ENCODE measurements around the gene TMEM82. TPM values are rescaled to one million over a fixed set of nuclear protein-coding genes. Genes with fewer than 3 reads are reported as not detected.

The TMEM82 gene
- total RNA-seq, 4 donors from 2014 or later = 0.33 TPM; not detected in 3

DNA sequence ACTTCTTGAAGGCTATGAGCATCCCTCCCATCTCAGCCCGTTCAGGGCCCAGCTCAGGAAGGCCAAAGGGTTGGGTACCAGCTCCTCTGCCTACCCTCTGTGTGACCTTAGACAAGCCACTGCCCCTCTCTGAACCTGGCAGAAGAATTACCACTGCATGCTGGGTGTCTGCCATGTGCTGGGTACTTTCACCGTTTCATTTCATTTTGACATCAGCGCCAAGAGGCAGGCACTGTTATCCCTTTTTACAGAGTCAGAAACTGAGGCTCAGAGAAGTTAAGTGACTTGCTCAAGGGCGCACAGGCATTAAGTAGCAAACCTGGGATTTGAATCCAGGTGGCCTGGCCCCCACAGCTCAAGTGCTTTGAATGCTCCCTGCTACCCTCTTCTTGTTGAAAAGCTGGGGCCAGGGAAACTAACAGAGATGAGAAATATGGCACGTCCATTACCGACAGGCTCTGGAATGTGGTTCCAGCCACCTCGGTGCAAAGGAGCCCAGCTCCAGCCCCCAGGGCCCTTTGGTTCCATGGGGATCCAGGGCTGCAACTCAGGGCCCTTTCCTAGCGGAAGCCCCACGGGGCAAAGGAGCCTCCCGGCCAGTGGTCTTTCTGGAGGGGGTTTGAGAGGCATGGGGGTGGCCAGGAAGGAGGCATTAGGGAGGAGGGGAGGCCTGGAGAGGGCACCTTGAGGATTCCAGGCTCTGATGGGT is 6.5 kb downstream of the TMEM82 start:
- in situ Hi-C loops (cut with MboI; ENCODE audit: low sequenced_read_pairs in 4 of 4) (loop anchor here in 1 of 4 donors (25.0 kb wide), 1 partner anchor 162 kb away; the partner anchor contains the start of gene AGMAT), intact Hi-C loops (cut with DNase I; ENCODE audit: low total_unique reads) (no loop called here)
- no peak overlapping the region for H3K4me3 ChIP-seq
- TF ChIP-seq POLR2A (IDR thresholded peaks at IDR 0.05) (no peak), CTCF (IDR thresholded peaks at IDR 0.05 in 4 of 5, conservative IDR thresholded peaks at IDR 0.05 in 1 of 5) (no peak)
- no peak overlapping the region for H3K27ac ChIP-seq
- DNase-seq (no peak), ATAC-seq (no peak)
- H3K4me1 ChIP-seq = no peaks in the 10 kb centered on the region
- no peaks in the 10 kb centered on the region for H3K9me3 ChIP-seq
- no peaks in the 10 kb centered on the region for H3K36me3 ChIP-seq
- no peaks in the 10 kb centered on the region for H3K27me3 ChIP-seq

DNA sequence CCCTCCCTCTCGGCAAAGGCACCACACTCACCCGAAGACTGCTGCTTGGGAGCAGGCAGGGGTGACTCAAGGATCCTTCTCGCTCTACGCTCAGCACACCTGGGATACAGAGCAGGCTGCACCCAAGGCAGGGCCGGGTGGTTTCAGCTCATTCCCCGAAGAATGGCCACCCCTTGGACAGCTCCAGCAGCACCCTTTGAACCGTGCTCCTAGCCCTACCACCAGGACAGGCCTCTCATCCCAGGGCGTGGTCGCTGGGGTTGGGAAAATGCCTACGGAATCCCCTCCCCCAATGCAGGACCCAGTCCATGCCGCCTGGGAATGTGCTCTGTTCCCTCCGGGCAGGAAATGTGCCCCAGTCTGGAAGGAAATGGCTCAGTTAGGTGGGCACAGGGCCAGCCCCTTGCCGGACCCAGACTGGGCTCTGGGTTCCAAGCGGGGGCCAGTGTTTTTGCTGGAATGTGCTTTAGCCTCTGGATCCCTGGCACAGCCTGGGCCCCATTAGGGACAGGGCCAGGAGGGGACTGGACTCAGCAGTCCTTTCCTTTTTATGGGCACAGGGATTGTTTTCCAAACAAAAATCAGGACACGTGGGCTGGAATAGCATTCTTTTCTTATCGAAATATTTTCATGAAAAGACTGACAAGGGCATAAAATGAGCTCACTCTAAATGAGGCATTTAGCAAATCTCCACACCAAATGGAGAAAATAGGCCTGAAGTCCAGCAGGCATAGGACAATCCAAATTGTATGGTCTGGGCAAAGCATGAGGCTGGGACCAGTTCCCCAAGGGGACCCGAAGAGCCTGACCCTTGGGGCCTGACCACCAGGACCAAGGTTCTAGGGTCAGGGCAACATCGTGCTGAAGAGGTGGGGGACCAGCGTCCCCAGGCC is 7.3 kb downstream of the TMEM82 start:
- DNase-seq (no peak), ATAC-seq (no peak)
- intact Hi-C loops (cut with DNase I; ENCODE audit: low total_unique reads) = no loop called here
- in situ Hi-C loops (cut with MboI; ENCODE audit: low sequenced_read_pairs in 4 of 4) = loop anchor here in 1 of 4 donors (25.0 kb wide), 1 partner anchor 162 kb away; the partner anchor contains the start of gene AGMAT
- no peaks in the 10 kb centered on the region for H3K9me3 ChIP-seq
- H3K4me3 ChIP-seq = no peak overlapping the region
- H3K4me1 ChIP-seq = no peaks in the 10 kb centered on the region
- no peak for TF ChIP-seq POLR2A (IDR thresholded peaks at IDR 0.05)
- H3K27ac ChIP-seq = no peak overlapping the region
- H3K27me3 ChIP-seq = no peaks in the 10 kb centered on the region
- no peaks in the 10 kb centered on the region for H3K36me3 ChIP-seq

GRCh38 chr1:15750924-15751323 is 8.6 kb downstream of the TMEM82 start:
- no peak overlapping the region for H3K27ac ChIP-seq
- H3K27me3 ChIP-seq = no peaks in the 10 kb centered on the region
- DNase-seq (no peak), ATAC-seq (no peak)
- intact Hi-C loops (cut with DNase I; ENCODE audit: low total_unique reads) (no loop called here), in situ Hi-C loops (cut with MboI; ENCODE audit: low sequenced_read_pairs in 4 of 4) (no loop called here)
- no peaks in the 10 kb centered on the region for H3K4me1 ChIP-seq
- H3K36me3 ChIP-seq = no peaks in the 10 kb centered on the region
- H3K9me3 ChIP-seq = no peaks in the 10 kb centered on the region
- TF ChIP-seq POLR2A (IDR thresholded peaks at IDR 0.05) (no peak), CTCF (IDR thresholded peaks at IDR 0.05 in 4 of 5, conservative IDR thresholded peaks at IDR 0.05 in 1 of 5) (no peak)
- no peak overlapping the region for H3K4me3 ChIP-seq

DNA sequence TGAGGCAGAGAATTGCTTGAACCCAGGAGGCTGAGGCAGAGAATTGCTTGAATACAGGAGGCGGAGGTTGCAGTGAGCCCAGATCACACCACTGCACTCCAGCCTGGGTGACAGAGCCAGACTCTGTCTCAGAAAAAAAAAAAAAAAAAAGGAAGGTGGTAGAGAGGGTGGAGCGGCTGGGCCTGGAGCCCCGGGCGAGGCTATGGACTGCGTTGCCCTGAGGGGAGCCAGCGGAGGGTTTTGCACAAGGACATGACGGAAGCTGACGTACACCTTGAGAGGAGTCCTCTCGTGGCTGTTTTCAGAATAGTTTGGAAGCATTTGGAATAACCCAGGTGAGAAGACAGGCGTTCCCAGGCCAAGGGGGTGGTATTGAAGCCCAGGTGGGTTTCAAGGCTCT is 9.4 kb downstream of the TMEM82 start:
- Histone ChIP-seq H3K27me3 (no peaks in the 10 kb centered on the region), H3K27ac (no peak overlapping the region), H3K4me3 (no peak overlapping the region), H3K36me3 (no peaks in the 10 kb centered on the region), H3K4me1 (no peaks in the 10 kb centered on the region), H3K9me3 (no peaks in the 10 kb centered on the region)
- TF ChIP-seq CTCF (IDR thresholded peaks at IDR 0.05 in 4 of 5, conservative IDR thresholded peaks at IDR 0.05 in 1 of 5) (no peak), POLR2A (IDR thresholded peaks at IDR 0.05) (no peak)
- in situ Hi-C loops (cut with MboI; ENCODE audit: low sequenced_read_pairs in 4 of 4) (no loop called here), intact Hi-C loops (cut with DNase I; ENCODE audit: low total_unique reads) (no loop called here)
- no peak for ATAC-seq
- DNase-seq = no peak

DNA sequence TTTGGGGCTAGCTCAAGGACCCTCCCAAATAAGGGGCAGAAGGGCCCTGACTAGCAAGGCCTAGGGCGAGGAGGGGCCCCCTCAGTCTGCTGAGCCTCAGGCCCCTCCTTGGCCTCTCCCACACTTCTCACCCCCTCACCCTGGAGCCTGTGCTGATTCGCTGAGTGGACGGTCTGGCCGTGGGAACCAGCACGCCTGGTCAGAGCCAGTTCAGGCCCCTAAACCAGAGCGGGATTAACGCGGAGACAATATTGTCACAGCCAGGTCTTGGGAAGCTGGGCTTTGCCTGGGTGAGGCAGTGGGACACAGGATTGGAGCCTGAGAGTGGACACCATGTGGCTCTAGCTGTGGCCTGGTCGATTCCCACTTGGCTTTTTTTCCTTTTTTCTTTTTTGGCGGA is 11.5 kb downstream of the TMEM82 start:
- Histone ChIP-seq H3K27me3 (peaks cover 4 to 12% (median 11%) of the 10 kb centered on the region in 3 donors), H3K4me1 (peaks cover 0 to 6% of the 10 kb centered on the region in 2 donors), H3K27ac (no peak overlapping the region), H3K4me3 (no peak overlapping the region), H3K9me3 (no peaks in the 10 kb centered on the region), H3K36me3 (no peaks in the 10 kb centered on the region)
- no peak for ATAC-seq
- TF ChIP-seq CTCF (IDR thresholded peaks at IDR 0.05 in 4 of 5, conservative IDR thresholded peaks at IDR 0.05 in 1 of 5) = no peak
- no peak for TF ChIP-seq POLR2A (IDR thresholded peaks at IDR 0.05)
- no peak for DNase-seq
- intact Hi-C loops (cut with DNase I; ENCODE audit: low total_unique reads) = no loop called here
- in situ Hi-C loops (cut with MboI; ENCODE audit: low sequenced_read_pairs in 4 of 4) = no loop called here
